WI38 (cell line): Measurements from ENCODE around the gene ART1.
"Not testable (repeated sequence)": the region's sequence is repeated elsewhere in the genome, so short reads cannot be mapped to it uniquely, and the experiment has no call there.

Experiments
- H3K4me3 ChIP-seq: 2 replicates; pipeline ENCODE4 v1.5.1; 2011; ENCODE audit warnings: low read depth, mild to moderate bottlenecking, control low read depth, low read length
- TF ChIP-seq, protein P1 (sequence below): IDR thresholded peaks from 2 replicates; pipeline ENCODE4 v1.5.1; 2012; ENCODE audit warnings: low read depth, mild to moderate bottlenecking, control low read depth, low read length

The ART1 gene, protein sequence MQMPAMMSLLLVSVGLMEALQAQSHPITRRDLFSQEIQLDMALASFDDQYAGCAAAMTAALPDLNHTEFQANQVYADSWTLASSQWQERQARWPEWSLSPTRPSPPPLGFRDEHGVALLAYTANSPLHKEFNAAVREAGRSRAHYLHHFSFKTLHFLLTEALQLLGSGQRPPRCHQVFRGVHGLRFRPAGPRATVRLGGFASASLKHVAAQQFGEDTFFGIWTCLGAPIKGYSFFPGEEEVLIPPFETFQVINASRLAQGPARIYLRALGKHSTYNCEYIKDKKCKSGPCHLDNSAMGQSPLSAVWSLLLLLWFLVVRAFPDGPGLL

DNA sequence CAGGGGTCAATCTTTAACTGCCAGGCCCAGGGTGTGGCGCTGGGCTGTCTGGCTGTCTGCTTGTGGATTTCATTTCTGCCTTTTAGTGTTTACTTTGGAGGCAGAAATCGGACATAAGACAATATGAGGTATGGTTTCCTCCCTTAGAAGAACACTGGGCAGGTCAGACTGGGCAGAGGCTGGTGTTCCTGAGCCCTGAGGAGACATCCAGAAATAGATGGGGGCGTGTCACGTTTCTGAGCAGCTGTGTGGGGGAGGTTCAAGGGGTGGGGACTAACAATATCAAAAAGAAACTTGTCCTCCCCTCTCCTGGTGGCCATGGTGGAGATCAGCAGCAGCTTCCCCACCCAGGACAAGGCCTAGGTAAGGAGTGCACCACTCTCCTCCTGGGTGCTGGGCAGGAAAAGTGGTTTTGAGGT, at the start of gene ART1:
Gene ART1, plus strand, starts transcription at position 312 of the 419 bp plus-strand sequence. CDS start 14,086 bp downstream, outside the sequence.
- TF ChIP-seq, protein P1, sequence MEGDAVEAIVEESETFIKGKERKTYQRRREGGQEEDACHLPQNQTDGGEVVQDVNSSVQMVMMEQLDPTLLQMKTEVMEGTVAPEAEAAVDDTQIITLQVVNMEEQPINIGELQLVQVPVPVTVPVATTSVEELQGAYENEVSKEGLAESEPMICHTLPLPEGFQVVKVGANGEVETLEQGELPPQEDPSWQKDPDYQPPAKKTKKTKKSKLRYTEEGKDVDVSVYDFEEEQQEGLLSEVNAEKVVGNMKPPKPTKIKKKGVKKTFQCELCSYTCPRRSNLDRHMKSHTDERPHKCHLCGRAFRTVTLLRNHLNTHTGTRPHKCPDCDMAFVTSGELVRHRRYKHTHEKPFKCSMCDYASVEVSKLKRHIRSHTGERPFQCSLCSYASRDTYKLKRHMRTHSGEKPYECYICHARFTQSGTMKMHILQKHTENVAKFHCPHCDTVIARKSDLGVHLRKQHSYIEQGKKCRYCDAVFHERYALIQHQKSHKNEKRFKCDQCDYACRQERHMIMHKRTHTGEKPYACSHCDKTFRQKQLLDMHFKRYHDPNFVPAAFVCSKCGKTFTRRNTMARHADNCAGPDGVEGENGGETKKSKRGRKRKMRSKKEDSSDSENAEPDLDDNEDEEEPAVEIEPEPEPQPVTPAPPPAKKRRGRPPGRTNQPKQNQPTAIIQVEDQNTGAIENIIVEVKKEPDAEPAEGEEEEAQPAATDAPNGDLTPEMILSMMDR, result no peak
- no peak within 1 kb of the TSS for H3K4me3 ChIP-seq

DNA sequence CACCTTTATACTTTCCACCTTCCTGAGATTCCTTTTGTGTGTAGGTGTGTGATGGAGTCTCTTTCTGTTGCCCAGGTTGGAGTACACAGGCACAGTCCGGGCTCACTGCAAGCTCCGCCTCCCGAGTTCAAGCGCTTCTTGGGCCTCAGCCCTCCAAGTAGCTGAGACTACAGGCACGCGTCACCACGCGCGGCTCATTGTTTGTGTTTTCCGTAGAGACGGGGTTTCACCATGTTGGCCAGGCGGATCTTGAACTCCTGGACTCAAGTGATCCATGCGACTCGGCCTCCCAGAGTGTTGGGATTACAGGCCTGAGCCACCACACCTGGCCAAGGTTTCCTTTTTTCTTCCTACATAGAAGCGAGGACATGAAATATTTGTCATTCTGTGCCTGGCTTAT, 47.2 kb upstream of the ART1 start:
- not testable (repeated sequence) for H3K4me3 ChIP-seq

DNA sequence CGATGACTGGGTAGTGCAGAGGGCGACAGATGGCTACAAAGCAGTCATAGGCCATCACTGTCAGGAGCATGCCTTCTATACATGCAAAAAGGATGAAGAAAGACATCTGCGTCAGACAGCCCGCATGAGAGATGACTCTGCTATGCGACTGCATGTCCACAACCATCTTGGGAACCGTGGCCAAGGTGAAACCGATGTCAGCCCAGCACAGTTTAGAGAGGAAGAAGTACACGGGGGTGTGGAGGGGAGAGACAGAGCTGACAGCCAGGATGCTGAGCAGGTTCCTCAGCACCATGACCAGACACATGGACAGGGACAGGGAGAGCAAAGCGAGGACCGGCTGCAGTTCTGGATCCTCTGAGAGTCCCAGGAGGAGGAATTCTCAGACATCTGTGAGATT, 44.7 kb upstream of the ART1 start:
- not testable (repeated sequence) for H3K4me3 ChIP-seq

DNA sequence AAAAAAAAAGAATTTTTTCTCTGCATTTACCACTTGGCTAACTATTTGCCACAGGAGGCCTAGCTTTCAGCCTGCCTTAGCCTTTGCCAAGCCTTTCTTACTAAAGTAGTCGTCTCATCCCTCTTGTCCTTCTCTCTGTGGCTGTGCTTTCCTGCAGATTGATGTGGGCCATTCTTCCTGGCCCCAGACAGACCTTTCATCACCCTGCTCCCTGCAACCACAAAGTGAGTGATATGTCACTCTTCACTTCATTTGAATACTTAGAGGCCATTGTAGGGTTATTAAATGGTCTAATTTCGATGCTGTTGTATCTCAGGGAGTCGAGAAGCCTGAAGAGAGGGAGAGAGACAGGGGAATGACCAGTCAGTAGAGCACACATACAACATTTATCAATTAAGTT, 40.8 kb upstream of the ART1 start:
- TF ChIP-seq, protein P1, result no peak
- H3K4me3 ChIP-seq, result no peak overlapping the region

DNA sequence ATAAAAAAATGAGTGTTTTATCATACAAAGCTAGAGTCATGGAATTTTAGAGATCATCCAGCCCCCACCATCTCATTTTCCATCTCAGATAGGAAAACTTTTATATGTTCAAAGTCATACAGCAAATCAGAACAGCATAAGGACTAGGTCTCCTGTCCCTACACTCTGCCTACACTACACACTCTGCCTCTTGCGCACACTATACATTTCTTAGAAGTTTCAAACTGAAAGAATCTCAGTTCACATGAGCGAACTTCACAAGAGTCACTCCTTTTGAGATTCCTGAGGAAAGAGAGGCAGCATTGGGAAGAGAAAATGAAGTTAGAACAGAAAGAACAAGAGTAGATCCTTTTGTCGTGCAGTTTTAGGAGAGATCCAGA, 39.7 kb upstream of the ART1 start:
- no peak overlapping the region for H3K4me3 ChIP-seq
- TF ChIP-seq, protein P1, result no peak

DNA sequence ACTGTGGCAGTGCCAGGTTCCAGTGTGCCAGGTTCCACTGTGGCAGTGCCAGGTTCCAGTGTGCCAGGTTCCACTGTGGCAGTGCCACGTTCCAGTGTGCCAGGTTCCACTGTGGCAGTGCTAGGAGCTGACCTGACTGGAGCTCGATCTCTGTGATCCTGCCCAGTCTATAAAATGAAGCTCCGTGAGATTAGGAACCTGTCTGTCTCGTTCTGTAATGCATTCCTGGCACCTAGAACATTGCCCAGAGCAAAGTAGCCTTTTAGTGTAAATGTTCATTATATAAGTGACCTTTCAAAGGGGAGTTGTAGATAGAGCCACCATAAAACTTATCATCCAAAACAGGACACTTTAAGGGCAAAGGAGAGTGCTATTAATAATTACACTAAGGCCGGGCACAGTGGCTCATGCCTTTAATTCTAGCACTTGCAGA, 39.1 kb upstream of the ART1 start:
- no peak overlapping the region for H3K4me3 ChIP-seq
- TF ChIP-seq, protein P1, result no peak

DNA sequence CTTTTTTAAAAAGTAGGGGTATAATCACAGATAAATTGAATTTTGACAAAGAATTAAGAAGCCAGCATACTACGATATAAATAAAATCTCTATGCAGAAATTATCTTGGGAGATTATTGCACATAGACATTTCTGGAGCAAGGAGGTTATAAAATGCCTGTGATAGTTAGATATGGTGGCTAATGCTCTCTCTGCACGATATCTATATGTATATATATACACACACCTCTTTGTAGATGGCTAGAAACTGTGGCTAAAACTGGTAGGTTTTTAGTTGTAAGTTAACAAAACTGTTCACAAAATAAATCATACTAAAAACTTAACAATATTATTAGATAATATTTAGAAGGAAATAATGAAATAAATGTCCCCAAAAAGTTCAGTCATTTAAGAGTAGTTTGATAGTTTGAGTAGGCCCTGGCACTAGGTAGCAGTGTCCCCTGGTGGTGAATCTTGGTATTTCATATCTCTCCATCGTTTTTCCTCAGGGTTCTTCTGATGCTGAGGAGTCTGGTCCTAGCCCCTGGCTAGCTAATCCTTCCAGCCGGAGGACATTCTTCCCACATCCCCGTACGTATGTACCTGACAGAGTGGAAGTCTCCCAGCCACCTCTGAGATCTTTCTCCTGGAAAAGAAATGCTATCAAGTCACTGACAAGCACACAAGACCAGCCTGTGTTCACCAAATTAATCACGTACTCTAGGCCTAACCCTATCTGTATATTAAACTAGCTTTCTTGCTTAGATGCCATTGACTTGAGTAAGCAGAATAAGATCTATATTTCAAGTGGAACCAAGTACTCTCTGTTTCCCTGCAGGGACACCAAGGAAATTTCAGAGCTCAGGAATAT, 35.3 kb upstream of the ART1 start:
- H3K4me3 ChIP-seq, result no peak overlapping the region
- TF ChIP-seq, protein P1, result peak; percentile 83

DNA sequence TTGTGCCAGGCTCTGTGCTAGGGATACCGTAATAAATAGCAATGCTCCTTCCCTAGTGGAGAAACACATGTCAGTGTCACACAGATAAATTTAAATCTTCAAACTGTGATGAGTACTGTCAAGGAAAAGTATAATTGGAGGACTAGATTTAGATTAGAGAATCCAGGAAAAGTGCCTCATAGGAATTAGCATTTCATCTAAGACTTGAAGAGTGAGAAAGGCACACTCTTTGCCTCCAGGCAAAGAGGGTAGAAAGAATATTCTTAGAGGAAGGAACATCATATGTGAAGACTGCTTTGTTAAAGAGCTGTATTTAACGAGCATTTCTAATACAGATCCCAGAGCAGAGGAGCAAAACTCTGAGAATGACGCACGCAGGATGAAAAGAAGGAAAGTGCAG, 34.1 kb upstream of the ART1 start:
- TF ChIP-seq, protein P1, result no peak
- no peak overlapping the region for H3K4me3 ChIP-seq
